GM21447 (cell line): Measurements from ENCODE around the gene HOPX.
"Not testable (repeated sequence)": the region's sequence is repeated elsewhere in the genome, so short reads cannot be mapped to it uniquely, and the experiment has no call there.

ENCODE experiments used
- ATAC-seq: cut with Tn5 transposase; IDR thresholded peaks from one replicate; pipeline ENCODE4 v1.9.1; 2021; ENCODE audit not compliant: unreplicated experiment

Gene HOPX

DNA sequence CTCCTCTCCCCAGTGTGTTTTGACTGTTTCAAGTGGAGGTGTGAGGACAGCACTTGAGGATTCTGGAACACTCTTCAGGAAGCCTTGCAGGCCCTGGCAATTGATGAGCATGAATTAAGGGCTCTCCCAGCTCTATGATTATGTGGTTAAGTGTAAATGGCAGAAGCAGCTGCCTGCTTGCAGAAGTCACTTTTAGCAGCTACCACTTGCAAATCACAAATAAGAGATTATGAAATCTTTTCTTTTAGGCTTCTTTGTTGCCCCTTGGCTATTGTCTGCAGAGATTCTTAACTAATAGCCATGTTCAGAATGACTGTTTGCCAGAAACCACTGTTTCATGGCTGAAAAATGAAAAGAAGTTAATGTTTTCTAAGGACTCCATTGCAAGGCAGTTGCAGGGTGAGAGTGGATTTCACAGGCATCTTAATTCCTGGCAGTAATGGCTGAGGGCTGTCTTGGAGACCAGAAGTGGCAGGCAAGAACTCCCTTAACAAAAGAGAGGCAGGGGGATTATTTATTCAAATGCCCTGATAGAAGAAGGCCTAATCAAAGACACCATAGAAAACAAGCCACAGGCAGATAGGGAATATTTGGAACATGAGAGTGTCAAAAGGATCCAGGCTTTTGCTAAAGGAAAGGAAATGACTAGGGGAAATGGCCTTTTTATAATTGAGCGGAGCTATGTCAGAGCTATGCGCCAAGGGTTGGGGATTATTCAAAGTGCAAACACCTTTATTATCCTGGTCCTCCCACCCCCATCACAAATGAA is 8.3 kb upstream of the HOPX start:
- no peak for ATAC-seq

DNA sequence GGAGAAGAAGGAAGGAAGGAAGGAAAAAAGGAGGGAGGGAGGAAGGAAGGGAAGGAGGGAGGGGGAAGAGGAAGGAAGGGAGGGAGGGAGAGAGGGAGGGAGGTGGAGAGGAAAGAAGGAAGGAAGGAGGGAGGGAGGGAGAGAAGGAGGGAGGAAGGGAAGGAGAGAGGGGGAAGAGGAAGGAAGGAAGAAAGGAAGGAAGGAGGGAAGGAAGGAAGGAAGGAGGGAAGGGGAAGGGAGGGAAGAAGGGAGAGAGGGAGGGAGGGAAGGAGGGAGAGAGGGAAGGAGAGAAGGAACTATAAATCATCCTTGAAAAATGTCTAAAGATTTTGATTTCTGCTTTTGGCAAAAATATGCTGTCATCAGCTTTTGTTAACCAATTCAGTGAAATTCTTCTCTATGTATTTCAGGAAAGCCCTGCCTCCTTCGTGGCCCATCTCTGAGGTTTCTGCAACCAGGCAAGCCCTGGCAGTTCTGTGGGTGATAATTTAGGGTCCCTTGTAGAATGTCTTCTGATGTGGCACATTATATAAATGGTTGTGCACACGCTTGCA is 7.1 kb upstream of the HOPX start:
- ATAC-seq, result no peak

DNA sequence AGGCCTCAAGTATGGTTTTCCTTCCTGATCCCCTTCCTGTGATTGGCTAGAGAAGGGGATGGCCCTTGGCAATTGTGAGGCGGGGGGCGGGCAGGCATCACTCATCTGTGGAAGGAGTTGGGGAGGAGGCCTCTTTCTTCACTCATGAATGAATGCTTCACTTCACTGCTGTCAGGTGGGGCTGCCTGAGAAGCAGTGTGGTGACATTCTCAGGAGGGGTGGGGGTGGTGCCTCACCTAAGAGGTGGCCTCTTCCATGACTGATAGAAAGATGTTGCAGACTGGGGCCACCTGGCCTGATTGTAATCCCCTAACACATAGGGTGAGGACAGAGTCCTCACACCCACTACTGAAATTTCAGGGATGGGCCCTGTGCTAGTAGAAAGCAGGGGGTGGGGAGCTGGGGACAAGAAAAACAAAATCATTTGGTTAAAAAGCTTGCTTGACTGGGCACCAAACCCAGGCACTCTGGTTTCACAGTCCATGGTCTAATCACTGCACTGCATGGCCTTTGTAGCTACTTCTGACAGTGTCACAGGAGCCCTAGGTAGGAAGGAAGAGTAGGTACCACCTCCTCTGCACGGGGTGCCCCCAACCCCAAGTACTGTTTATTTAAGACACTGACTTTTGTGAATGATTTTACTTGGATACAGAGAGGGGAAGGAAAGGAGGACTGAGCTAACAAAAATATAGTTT is 5.6 kb upstream of the HOPX start:
- ATAC-seq, result no peak

DNA sequence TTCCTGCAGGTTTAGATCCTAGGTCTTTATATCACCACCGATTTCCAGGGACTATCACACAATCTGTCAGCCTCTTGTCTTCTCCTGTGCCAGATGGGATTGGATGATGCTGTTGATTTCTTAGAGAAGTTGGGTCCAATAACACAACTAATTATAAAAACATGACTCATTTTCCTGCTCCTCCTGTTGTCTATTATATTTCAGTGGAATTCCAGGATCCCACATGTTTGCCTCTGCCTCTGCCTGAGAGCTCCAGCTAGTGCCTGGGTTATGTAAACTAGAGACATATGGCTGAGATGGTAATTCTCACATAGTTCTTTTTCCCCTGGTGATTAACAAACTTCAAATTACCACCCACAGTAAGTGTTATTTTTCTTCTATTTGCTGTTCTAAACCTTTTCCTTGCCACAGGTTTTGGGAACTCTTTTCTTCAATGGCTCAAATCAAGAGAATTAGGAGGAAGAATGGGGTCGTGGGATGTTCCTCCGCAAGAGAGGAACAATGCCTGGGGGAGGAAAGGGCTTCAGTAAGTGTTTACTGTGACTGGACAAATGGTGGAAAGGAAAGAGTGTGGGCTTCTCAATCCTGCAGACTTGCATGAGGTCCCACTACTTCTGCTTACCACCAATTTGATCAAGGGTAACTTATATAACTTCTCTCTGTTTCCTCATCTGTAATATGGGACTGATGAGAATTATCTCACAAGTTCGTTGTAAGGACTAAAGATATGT is 3.4 kb upstream of the HOPX start:
- ATAC-seq, result no peak

DNA sequence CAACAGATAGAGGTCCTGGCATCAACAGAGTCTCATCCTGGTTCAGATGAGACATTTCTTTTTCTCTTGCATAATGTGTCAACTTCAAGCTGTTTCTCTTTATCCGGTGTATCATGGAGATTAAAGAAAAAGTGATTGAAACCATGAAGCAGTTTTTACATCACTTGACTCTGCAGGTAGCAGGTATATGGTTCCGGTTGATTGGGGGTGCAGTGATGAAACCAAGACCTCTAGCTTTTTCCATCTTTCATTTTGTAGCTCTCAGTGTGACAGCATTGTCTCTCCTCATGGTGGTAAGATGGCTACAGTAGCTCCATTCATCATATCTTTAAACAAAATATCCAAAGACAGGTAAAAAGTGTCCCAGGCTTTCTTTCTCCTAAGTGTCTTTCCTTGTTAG is 2.4 kb upstream of the HOPX start:
- ATAC-seq, result no peak

DNA sequence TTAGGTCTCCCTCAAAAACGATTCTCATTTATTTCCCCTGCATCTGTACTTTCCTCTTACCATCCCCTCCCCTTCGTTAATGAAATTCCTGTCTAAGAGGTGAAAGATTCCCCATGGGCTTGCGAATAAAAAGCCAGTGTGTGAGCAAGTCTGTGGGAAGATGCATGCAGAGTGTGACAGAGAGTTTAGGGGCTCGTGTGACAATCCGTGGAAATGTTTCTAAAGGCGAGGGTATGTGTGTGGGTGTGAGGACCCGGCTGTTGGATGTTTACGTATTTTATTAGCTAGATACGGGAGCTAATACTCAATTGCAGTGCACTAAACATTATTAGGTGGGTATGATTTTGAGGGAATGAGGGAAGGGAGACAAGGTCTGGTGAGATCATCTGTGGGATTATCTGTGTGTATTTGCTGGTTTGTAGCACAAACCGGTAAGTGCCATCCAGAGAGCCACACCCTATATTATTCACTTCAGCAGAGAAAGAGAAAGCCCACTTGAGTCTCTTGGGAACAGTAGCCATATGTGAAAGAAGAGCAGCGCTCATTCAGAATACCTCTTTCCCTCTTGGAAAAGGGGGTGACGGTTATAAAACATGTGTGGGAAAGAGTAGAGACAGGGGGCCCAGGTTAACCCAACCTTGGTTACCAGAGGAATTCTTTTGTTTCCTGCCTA is 893 bp upstream of the HOPX start:
- no peak for ATAC-seq

DNA sequence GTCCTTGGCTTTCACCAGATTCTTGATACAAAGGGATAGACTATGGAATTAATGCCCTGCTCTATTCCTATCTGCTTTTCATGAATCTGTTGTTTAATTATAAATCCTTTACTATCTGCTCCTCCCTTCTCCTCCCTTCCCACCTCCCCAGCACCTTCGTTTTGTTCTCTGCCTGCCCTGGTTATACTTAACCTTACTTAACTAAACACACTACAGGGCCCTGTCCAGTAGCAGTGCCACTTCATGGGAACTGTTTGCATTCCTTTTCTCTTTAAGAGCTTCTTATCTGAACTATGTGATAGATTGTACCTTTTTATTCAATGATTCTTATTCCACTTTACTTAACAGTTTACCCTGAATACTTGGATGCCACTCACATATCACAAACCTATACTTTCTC is 830 bp downstream of the HOPX start:
- no peak for ATAC-seq

DNA sequence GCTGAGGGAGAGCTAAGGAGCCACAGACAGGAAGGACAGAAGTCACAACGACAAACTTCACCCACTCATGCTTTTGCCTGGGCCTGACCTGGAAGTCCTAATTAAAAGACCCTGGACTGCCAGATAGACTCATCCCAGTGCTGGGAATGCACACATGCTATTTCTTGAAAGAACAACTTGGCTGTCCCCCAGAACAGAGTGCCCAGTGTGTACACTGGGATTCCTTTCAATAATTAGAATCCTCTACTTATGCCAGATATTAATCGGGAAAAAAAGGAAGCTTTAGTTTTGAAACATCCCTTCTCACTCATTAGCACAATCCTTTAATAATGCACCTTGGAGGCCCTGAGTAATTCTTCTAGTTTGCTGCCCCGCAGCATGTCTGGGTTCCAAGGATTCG is 3.4 kb downstream of the HOPX start:
- no peak for ATAC-seq

DNA sequence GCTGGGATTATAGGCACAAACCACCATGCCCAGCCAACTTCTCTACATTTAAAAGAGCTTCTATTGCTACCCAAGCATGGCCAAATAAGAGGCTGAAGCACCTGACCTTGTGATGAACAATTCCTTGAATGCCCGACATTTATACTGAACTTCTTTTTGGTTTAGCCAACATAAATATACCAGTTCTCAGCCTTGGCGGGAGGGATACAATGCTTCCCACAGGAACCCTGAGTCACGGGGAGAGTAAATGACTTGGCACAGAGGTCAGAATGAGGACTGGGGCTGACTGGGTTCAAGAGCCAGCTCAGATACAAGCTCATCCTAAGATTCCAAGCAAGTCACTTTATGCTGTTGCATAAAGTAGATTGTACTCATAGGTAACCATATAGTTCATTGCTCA is 6.1 kb downstream of the HOPX start:
- ATAC-seq, result no peak

DNA sequence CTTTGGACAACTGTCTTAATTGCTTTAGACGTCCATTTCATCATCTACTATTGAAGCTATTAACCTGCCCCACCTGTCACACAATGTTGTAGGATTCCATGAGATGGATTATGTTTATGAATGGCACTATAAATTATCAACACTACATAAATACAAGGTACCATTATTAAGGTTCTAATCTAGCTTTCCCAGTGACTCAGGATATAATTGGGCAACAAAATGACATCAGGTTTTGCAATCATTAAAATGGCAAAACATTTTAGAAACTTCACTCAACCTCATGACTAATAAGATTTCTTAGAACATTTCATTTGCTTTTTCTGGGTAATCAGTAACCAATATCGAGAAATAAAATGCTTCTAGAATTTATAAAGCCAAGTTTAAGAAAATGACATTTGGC is 9.2 kb downstream of the HOPX start:
- no peak for ATAC-seq

DNA sequence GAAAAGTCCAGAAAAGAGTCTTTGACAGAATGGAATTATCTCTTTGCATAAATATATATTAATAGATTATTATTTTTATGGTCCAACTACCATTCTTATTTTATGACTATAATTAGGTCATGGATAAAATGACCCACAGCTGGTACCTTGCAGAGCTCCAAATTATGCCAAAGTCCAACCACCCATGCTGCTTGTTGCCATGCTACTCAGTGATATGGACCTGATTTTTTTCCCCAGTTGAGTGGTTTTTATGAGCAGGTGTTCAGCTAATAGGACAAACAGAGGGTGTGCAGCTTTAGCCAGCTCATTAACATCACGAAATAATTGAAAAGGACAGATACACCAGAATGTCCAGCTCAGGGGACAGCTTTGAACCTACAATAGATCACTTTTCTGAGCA is 9.7 kb downstream of the HOPX start:
- no peak for ATAC-seq

DNA sequence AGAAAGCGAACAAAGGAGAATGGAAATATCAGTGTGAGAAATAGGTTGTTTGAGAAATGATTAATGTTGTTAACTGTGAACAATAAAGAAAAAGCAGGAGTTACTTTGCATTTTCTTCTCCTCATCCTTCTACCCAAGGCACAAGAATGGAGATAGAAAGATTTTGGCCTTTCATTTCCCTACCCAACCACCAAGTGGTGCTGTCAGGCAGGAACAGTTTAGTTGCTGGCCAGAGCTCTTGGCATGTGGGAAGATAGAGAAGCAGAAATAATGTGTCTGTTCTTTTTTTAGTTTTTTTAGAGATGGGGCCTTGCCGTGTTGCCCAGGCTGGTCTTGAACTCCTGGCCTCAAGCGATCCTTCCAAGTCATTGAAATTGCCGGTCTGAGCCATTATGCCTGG is 12.8 kb downstream of the HOPX start:
- no peak for ATAC-seq

DNA sequence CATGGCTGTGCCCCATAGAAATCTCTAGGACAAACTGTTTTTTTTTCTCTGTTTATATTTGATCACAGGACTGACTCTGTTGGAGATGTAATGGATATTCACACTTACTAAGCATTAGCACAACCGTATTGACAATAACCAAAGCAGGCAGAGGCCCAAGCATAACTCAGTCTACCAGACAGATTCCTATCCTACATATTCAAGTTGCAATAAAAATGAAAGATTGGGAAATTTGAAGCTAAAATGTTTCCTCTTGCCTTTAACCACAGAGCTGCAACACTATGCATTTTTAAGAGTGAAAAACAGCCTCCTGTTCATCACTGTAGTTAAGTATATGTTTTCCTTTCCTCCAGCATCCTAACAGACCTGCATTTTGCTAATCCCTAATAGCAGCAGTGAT is 13.7 kb downstream of the HOPX start:
- not testable (repeated sequence) for ATAC-seq

DNA sequence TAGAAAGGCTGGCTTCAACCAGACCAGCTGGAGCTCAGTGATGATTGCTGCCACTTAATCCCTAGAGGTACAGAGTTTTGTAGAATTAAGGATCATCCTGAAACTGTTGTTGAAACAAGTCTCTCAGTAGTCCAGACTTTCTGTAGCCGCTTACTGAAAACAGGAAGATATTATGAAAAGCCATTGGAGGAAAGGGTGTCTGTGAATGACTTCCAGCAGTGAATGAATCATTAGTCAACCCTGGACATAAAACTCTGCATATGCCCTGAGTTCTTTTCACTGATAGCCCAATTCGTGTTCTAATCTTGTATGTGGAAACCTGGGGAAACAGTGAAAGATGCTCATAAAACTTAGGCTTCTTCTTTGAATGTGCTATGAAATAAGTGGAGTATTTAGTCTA is 14.8 kb downstream of the HOPX start:
- ATAC-seq, result no peak

DNA sequence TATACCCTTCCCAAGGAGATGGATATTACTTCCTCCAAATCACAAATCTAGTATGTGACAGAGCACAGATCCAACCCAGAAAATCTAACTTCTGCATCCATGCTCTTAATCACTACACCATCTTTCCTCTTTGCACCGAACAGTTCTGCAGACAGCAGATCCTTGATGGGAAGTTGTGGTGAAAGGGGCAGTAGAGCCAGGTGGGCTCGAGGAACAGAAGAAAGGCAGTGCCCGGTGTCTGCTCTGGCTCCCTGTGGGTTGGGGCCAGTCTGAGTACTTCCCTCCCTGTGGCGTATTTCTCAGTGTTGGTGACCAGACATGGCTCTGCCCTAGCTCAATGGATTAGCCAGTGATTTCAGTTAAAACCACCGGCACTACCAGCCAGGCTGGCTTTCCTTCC is 15.3 kb downstream of the HOPX start:
- ATAC-seq, result no peak

DNA sequence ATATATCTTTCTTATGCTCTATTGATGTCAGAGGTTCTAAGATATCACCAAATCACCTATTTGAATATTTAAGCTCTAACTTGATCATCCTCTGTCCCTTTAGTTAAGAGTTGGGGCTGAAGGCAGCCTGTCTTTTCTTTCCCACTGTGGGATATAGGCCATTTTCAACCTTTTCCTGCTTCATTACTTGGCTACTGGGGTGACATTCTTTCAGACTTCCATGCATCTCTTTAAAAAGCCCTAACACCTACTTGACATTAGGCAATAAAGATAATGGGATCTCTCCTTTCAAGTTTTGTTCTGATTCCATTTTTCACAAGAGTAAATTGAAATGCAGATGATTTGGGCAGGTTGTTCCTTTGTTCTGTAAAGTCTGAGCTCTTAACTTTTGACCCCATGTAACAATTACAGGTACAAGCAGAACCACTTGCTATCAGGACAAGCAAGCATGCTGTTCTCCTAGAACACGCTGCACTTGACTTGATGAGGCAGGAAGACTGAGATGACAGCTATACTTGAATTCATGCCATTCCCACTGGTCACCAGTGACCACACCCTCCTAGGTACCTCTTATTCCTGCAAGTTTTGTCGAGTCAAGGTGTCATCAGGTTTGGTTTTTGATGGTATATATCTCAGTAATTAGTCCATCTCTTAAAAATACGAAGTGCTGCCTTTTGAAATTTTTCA is 18.2 kb downstream of the HOPX start:
- no peak for ATAC-seq

DNA sequence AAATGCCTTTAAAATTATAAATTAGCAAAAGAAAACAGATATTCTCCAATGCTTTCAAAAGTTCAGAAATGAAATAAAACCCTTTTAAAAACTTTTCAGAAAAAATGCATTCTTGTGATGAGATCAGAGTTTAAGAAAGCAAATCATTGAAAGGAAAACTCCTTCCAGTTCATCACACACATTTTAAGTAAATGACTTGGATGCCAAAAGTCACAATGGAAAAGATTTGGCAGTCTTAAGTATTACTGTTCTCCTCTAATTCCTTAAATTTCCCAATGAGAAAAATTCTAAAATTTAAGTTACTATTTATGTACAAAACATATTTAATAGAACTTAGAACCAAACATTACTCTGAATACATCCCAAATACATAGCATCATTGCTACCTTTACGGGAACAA is 21.1 kb downstream of the HOPX start:
- no peak for ATAC-seq

DNA sequence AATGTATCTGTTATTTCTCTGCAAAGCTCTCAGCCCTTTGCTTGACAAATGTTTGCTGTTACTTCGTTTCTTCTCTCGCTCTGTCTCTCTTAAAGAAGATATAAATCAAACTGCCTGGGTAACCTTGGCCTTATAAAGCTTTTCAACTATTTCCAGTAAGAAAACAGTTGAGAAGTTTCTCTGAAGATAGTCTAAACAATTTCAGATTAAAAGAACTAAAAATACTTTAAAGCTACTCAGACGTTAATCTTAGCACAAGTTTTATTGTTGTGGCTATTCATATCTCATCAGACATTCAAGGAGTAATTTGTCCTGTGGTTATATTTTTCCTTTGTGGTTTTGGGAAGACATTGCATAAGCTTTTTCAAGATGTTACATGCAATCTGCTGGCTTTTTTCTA is 22.6 kb downstream of the HOPX start:
- ATAC-seq, result no peak

DNA sequence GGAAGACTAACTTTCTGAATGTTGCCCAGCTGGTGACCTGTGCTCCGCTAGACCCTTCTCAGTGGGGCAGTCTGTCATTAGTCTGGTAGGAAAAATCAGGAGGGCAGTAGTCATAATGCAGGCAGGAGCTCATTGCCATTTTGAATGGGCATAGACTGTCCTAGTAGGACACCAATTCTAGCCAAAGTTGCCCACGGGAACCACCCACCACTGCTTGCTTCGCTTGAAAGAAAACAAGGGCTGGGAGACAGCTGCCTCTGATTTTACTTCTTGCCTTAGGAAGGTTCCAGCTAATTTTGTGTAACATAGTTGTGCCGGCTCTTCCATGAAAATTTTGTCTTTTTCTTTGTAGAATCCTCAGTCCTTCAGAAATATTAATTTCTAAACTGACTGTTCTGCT is 23.3 kb downstream of the HOPX start:
- ATAC-seq, result no peak

DNA sequence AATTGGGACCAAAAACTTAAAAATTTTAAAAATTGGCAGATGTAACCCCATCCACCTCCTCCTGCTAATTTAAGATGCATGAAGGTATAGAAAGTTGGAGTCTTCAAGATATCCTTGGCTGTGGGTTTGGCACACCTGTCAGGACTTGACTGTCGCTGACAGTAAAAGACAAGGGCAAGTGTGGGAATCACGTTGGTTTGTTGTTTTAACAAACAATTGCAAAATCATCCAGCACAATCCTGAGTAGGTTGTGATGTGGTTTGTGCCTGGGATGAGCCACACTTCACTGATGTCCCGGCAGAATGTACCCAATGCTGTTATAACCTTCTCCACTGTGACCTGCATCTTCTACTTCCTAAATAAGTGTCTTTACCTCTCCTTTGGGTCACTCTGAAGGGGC is 24.0 kb downstream of the HOPX start:
- ATAC-seq, result no peak

DNA sequence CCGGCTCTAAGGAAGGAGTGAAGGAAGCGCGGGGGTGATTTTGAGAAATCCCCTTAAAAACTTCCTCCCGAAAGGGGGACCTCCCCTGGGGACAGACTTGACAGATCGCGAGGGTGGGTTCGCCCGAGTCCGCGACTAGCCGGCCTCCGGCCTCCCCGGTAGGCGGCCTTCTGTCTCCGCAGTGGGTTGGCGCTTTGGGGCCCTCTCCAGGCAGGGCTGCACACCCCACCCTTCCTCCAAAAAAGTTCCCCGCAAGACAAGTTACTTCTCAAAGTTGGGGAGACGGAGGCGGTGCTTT is 24.8 kb downstream of the HOPX start:
- no peak for ATAC-seq
